ENCODE results near the gene MATN4. TPM values are rescaled to one million over a fixed set of nuclear protein-coding genes. Genes with fewer than 3 reads are reported as not detected.

Gene MATN4
- total and polyA plus RNA-seq, 2 of the 13 experiments (the other 11 are each of a cell fraction or from before 2014, with no cell fraction given): not detected

- TF ChIP-seq ZNF609 (CRISPR knock-in tag; IDR thresholded peaks at IDR 0.05; ENCODE audit: borderline replicate concordance) (peak; percentile 84; the same call in 1 of the 2 replicates), NFKB2 (CRISPR knock-in tag; IDR thresholded peaks at IDR 0.05; ENCODE audit: borderline replicate concordance) (peak; percentile 60; the same call in 1 of the 2 replicates), CREB1 (IDR thresholded peaks at IDR 0.05) (no peak), CREB1 (CRISPR knock-in tag; IDR thresholded peaks at IDR 0.05) (no peak), ZKSCAN8 (CRISPR knock-in tag; IDR thresholded peaks at IDR 0.05; ENCODE audit: borderline replicate concordance) (no peak), RFX1 (IDR thresholded peaks at IDR 0.05) (peak; percentile 64; the same call in 1 of the 2 replicates), NR2F6 (IDR thresholded peaks at IDR 0.05) (peak; percentile 90), NR2F6 (CRISPR knock-in tag; IDR thresholded peaks at IDR 0.05) (peak; percentile 89), ISX (CRISPR knock-in tag; conservative IDR thresholded peaks at IDR 0.05) (no peak), ZNF646 (CRISPR knock-in tag; IDR thresholded peaks at IDR 0.05) (no peak), JUN (CRISPR knock-in tag; IDR thresholded peaks at IDR 0.05) (peak; percentile 77; the same call in 1 of the 2 replicates), RAD21 (CRISPR knock-in tag; IDR thresholded peaks at IDR 0.05) (0 out of 2 replicates have a peak, but pooled peaks have one; percentile 10), ZNF326 (CRISPR knock-in tag; IDR thresholded peaks at IDR 0.05; ENCODE audit: borderline replicate concordance) (no peak), PAXIP1 (CRISPR knock-in tag; conservative IDR thresholded peaks at IDR 0.05) (peak; percentile 81), HDAC6 (IDR thresholded peaks at IDR 0.05; ENCODE audit: low read depth, low read length) (0 out of 2 replicates have a peak, but pooled peaks have one; percentile 55), SMAD3 (CRISPR knock-in tag; IDR thresholded peaks at IDR 0.05) (peak; percentile 56; the same call in 1 of the 2 replicates)
These were observed 32.2 kb upstream of the MATN4 start (continued) for GRCh38 chr20:45340236-45340847.
